Common myeloid progenitor, CD34-positive (primary cell): ENCODE results near the gene ADIPOQ.

Source experiments
- CTCF ChIA-PET: fragments of 350-600 bp; sonication (Branson Sonifier 250); formaldehyde crosslinking; loops from one replicate; lab custom pipeline; 2021; ENCODE audit warnings: antibody characterized with exemption; lab: Charles Lee
- POLR2A ChIA-PET: fragments of 350-600 bp; sonication (Branson Sonifier 250); formaldehyde crosslinking; loops from one replicate; lab custom pipeline; 2021; ENCODE audit warnings: antibody characterized with exemption; lab: Charles Lee
- DNase-seq, 3 donors: peaks; one replicate each; pipeline versions ENCODE4 v3.0.0 to v3.0.0-alpha.2; 2013
- H3K27ac ChIP-seq, 2 experiments: 1 replicate in 1 of 2; 2 replicates in 1 of 2; pipeline ENCODE4 v1.7.0; 2013; ENCODE audit warnings: inconsistent platforms in 2 of 2, low read length in 2 of 2, mild to moderate bottlenecking in 2 of 2, low read depth in 1 of 2, moderate library complexity in 1 of 2; ENCODE audit not compliant: severe bottlenecking in 2 of 2, insufficient read depth in 1 of 2, poor library complexity in 1 of 2
- H3K27me3 ChIP-seq, 5 experiments: replicated peaks in 2 of 5; 1 replicate in 3 of 5; 2 replicates in 2 of 5; pipeline versions ENCODE4 v1.6.1 to v1.7.0; 2013; ENCODE audit warnings: low read length in 4 of 5, mild to moderate bottlenecking in 2 of 5, moderate library complexity in 2 of 5, inconsistent platforms in 1 of 5; ENCODE audit not compliant: insufficient read depth in 5 of 5, control insufficient read depth in 4 of 5
- H3K36me3 ChIP-seq, 4 experiments: 1 replicate in 2 of 4; 2 replicates in 2 of 4; pipeline versions ENCODE4 v1.6.1 to v1.7.0; 2013; ENCODE audit warnings: low read length in 3 of 4, control low read depth in 1 of 4, mild to moderate bottlenecking in 1 of 4; ENCODE audit not compliant: control insufficient read depth in 4 of 4, insufficient read depth in 4 of 4
- H3K4me1 ChIP-seq, 4 experiments: 1 replicate in 3 of 4; 2 replicates in 1 of 4; pipeline versions ENCODE4 v1.6.1 to v1.7.1; 2013; ENCODE audit warnings: low read length in 3 of 4, mild to moderate bottlenecking in 3 of 4, control low read depth in 1 of 4, inconsistent platforms in 1 of 4, moderate library complexity in 1 of 4; ENCODE audit not compliant: control insufficient read depth in 4 of 4, insufficient read depth in 4 of 4; ENCODE audit errors: control extremely low read depth in 1 of 4
- H3K4me3 ChIP-seq, 7 experiments: 1 replicate in 4 of 7; 2 replicates in 3 of 7; pipeline versions ENCODE4 v1.5.1 to v1.7.0; 2013; ENCODE audit warnings: mild to moderate bottlenecking in 7 of 7, low read length in 6 of 7, moderate library complexity in 6 of 7, inconsistent platforms in 2 of 7, low read depth in 2 of 7, control low read depth in 1 of 7; ENCODE audit not compliant: insufficient read depth in 4 of 7, control insufficient read depth in 1 of 7; ENCODE audit errors: extremely low read depth in 1 of 7
- H3K9me3 ChIP-seq, 5 experiments: 1 replicate in 4 of 5; 2 replicates in 1 of 5; pipeline versions ENCODE4 v1.6.1 to v1.7.1; 2013; ENCODE audit warnings: low read length in 4 of 5, mild to moderate bottlenecking in 2 of 5, inconsistent platforms in 1 of 5, low read depth in 1 of 5, moderate library complexity in 1 of 5; ENCODE audit not compliant: control insufficient read depth in 4 of 5, insufficient read depth in 2 of 5; ENCODE audit errors: control extremely low read depth in 1 of 5
- WGBS: methylation state at CpG from one replicate; pipeline ENCODE4 v1.1.5; 2013; ENCODE audit not compliant: insufficient coverage; 5-methylcytosine and 5-hydroxymethylcytosine counted together

The ADIPOQ gene

DNA sequence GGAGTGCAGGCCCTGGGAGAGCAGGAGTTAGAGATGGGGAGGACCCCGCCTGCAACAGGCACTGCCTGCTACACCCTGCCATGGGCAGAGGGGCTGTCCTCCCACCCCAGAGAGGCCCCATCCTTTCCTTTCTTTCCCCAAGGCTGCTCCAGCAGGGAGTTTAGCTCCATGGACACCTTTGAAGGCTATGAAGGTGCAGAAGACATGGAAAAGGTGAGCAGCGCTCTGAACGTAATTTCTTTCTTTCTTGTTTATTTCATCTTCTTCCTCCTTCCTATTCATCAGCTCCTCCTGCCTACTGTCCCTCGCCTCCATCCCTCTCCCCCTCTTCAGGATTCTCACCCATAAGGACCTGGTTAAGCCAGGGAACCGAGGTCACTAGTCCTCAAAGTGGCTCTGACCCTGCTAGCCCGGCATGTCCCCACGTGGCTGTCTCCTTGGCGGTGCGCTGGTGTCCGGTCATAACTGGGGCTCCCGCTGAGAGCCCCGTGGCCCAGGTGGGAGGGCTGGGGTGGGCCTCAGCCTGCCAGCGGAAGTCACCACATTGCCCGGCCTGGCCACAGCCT, 16.0 kb upstream of the ADIPOQ start:
- H3K9me3 ChIP-seq, result peaks cover 0 to 2% (median 0%) of the 10 kb centered on the region in 5 experiments
- ChIA-PET CTCF (interaction anchor here (1.4 kb wide), 1 partner anchor 236 kb away, joined by 5 read pairs; no protein-coding TSS in a partner anchor), POLR2A (interaction anchor here (1.3 kb wide), 1 partner anchor 42 kb away, joined by 5 read pairs; no protein-coding TSS in a partner anchor)
- peaks cover 15 to 69% (median 45%) of the 10 kb centered on the region in 5 experiments for H3K27me3 ChIP-seq
- H3K36me3 ChIP-seq, result no peaks in the 10 kb centered on the region
- WGBS, result 26% methylated on average over 5 of the region's 14 CpGs
- no peak overlapping the region for H3K27ac ChIP-seq
- H3K4me1 ChIP-seq, result peaks cover 0 to 30% (median 28%) of the 10 kb centered on the region in 4 experiments
- peak overlapping the region in 4 of 7 experiments; percentile 5 to 68 (median 56) for H3K4me3 ChIP-seq
- DNase-seq, result peak in 1 of 3 donors; percentile 13

DNA sequence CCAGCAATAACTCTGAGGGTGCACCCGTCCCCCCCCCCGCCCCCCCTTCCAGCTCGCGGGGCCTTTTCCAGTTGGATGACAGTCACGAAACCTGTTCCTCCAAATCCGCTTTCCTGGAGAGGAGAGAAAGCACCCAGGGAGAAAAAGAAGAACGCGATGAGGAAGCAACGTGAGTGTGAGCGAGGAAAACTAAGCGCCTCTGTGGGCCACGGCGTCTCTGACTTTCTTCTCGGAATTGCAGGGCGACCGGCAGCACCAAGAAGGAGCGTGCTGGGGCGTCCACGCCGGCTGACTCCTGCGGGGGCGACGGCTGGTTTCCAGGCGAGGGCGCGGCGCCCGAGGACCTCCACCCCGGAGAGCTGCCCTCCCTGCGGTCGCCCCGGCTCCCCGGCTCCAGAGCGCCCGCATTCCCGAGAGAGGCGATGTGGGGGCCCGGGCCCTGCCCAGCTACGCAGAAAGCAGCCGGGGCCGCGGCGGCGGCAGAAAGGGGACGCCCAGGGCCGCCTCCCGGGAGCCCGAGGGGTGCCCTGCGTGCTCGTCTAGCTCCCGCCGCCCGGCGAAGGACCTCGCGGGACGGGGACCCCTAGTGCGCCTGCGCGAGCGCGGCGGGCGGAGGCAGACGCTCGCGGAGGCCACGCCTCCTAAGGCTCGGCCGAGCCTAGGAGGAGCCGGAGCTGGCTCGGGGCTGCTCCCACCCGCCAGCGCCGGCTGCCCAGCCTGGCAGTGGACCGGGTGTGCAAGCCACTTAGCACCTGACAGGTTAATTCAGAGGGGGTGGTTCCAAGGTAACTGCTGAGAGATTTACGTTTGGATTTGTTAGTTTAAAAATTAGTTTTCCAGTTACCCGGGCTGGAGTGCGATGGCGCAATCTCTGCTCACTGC, 15.3 kb upstream of the ADIPOQ start:
- POLR2A ChIA-PET, result interaction anchor here (1.3 kb wide), 1 partner anchor 43 kb away, joined by 5 read pairs; no protein-coding TSS in a partner anchor

DNA sequence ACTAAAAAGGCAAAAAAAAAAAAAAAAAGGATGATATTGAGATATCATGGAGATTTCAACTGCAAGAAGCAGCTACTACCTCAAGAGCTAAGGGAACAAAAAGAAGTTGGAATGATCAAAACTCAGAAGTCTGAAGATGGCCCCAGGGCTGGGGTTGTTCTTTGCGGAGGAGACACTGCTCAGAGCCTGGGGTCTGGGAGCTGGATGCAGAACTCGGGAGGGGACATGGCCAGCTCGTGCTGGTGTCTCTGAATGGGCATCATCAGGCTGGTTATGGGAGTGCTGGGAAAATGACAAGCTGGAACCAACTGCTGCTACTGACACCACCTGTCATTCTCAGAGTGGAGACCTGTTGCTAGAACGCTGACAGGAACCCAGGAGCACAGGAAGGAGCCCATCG, 14.2 kb upstream of the ADIPOQ start:
- peaks cover 0 to 2% (median 0%) of the 10 kb centered on the region in 5 experiments for H3K9me3 ChIP-seq
- ChIA-PET POLR2A (no interaction called here), CTCF (interaction anchor here (0.6 kb wide), 2 partner anchors 19 to 208 kb away, joined by 3 read pairs; no protein-coding TSS in a partner anchor)
- WGBS, result 41% methylated on average over 3 of the region's 5 CpGs
- H3K27ac ChIP-seq, result no peak overlapping the region
- DNase-seq, result no peak
- H3K36me3 ChIP-seq, result no peaks in the 10 kb centered on the region
- no peak overlapping the region for H3K4me3 ChIP-seq
- peaks cover 0 to 30% (median 28%) of the 10 kb centered on the region in 4 experiments for H3K4me1 ChIP-seq
- peaks cover 27 to 78% (median 46%) of the 10 kb centered on the region in 5 experiments for H3K27me3 ChIP-seq

More for the DNA sequence above, 15.3 kb upstream of the ADIPOQ start:
- CTCF ChIA-PET, result interaction anchor here (1.0 to 1.4 kb wide), 2 partner anchors 214 to 236 kb away, joined by 3 to 5 read pairs; partner anchors contain the start of gene AHSG
- Histone ChIP-seq H3K27me3 (peaks cover 22 to 76% (median 45%) of the 10 kb centered on the region in 5 experiments), H3K4me1 (peaks cover 0 to 30% (median 28%) of the 10 kb centered on the region in 4 experiments), H3K36me3 (no peaks in the 10 kb centered on the region), H3K9me3 (peaks cover 0 to 2% (median 0%) of the 10 kb centered on the region in 5 experiments), H3K27ac (no peak overlapping the region), H3K4me3 (peak overlapping the region; percentile 34 to 73 (median 67))
- peak; percentile 76 to 88 (median 85) for DNase-seq
- 0% methylated on average over 72 of the region's 80 CpGs for whole genome bisulfite sequencing

DNA sequence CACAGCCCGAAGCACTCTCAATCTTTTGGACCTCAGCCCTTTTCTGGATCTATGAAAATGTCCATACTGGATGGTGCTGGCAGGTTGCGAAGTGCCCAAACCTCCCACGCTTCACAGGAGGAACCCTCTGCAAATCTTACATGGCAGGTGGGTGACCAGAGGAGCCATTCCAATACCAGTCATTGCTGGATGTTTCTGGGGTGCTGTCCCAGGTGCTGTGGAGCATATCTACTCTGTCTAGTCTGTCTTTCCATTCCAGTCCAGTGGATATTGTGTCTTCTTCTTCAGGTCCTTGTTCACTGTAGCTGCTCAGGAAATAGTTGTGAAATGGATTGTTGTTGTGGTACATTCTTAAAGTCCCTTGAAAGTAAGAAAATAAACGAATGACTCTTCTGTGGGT, 10.7 kb upstream of the ADIPOQ start:
- Histone ChIP-seq H3K27ac (no peak overlapping the region), H3K4me1 (peaks cover 0 to 10% (median 8%) of the 10 kb centered on the region in 4 experiments), H3K36me3 (no peaks in the 10 kb centered on the region), H3K27me3 (peaks cover 19 to 48% (median 31%) of the 10 kb centered on the region in 5 experiments), H3K4me3 (no peak overlapping the region), H3K9me3 (peaks cover 0 to 2% (median 0%) of the 10 kb centered on the region in 5 experiments)
- DNase-seq, result no peak
- 81% methylated on average over 4 of the region's 4 CpGs for WGBS
- ChIA-PET POLR2A (no interaction called here), CTCF (interaction anchor here (1.7 kb wide), 1 partner anchor 10 kb away, joined by 3 read pairs; no protein-coding TSS in a partner anchor)

DNA sequence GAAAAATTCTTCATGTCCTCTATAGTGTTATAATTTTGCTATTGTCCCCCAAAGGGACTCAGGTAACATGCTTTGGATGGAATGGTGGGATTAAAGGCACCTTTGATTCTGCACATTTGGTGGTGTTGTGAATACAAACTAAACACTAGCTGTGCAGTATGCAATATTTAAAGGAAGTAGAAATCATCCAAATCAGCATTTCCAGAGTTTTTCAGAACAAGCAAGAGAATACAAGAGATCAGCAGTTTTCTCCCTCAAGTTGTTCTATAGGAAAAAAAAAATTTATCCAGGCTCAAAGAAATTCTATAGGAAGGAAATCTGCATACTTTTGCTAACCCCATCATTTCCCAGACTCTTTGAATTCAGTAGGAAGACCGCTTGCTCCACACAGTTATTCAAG, 10.2 kb upstream of the ADIPOQ start:
- no peaks in the 10 kb centered on the region for H3K36me3 ChIP-seq
- peaks cover 19 to 48% (median 31%) of the 10 kb centered on the region in 5 experiments for H3K27me3 ChIP-seq
- H3K27ac ChIP-seq, result no peak overlapping the region
- POLR2A ChIA-PET, result no interaction called here
- H3K9me3 ChIP-seq, result peaks cover 0 to 2% (median 0%) of the 10 kb centered on the region in 5 experiments
- no peak overlapping the region for H3K4me3 ChIP-seq
- CTCF ChIA-PET, result interaction anchor here (1.7 kb wide), 1 partner anchor 10 kb away, joined by 3 read pairs; no protein-coding TSS in a partner anchor
- H3K4me1 ChIP-seq, result peaks cover 0 to 6% (median 5%) of the 10 kb centered on the region in 4 experiments
- no peak for DNase-seq
- WGBS, result 100% methylated on average over 1 of the region's 1 CpG

DNA sequence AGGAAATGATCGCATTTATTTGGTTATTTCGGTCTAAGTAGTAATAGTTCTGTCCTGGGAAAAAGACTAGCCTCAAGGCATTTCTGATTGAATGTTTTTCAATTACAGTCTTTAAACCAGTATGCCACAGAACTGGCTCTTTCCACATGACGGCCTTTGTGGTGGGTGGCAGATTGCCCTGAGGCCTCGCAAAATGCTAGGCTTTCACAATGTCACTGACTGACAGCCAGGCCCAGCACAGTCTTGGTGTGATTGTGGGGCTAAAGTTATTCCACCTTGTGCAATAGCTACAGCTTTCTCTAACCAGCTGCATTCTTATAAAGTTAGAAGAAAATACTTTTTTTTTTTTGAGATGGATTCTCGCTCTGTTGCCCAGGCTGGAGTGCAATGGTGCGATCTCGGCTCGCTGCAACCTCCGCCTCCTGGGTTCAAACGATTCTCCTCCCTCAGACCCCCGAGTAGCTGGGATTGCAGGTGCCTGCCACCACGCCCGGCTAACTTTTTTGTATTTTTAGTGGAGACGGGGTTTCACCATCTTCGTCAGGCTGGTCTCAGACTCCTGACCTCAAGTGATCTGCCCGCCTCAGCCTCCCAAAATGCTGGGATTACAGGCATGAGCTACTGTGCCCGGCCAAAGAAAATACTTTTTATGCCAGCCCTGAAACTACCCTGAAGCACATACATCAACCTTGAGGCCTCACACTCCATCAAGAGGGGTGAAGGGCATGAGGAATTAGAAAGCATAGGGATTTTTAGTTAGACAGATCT, 2.5 kb upstream of the ADIPOQ start:
- H3K9me3 ChIP-seq, result no peaks in the 10 kb centered on the region
- H3K4me1 ChIP-seq, result no peaks in the 10 kb centered on the region
- H3K27ac ChIP-seq, result no peak overlapping the region
- H3K4me3 ChIP-seq, result no peak overlapping the region
- POLR2A ChIA-PET, result no interaction called here
- DNase-seq, result no peak
- no peaks in the 10 kb centered on the region for H3K36me3 ChIP-seq
- CTCF ChIA-PET, result interaction anchor here (1.0 kb wide), 1 partner anchor 98 kb away, joined by 3 read pairs; no protein-coding TSS in a partner anchor
- 93% methylated on average over 13 of the region's 17 CpGs for WGBS
- H3K27me3 ChIP-seq, result no peaks in the 10 kb centered on the region
